Hematopoietic multipotent progenitor cell treated with erythropoietin and hydrocortisone succinate and interleukin-3 and kit ligand, for 6 days (in vitro differentiated cells): ENCODE results near the gene ABHD14A.

Experiments
- DNase-seq: peaks from one replicate; pipeline ENCODE4 v3.0.0-alpha.2; 2015

Gene ABHD14A

GRCh38 chr3:51941463-51941797 lies 33.4 kb upstream of the ABHD14A start:
- DNase-seq = no peak

- DNase-seq = peak; percentile 100
Observed at GRCh38 chr3:51941798-51942602, 32.9 kb upstream of the ABHD14A start, which contains the start of the genes PARP3 and RRP9. PARP3 (plus strand) TSS chr3:51942363; CDS start chr3:51943356, 993 bp downstream. RRP9 (minus strand) TSS chr3:51941904; CDS start chr3:51941867, 37 bp downstream.

- DNase-seq = peak; percentile 75
Observed at GRCh38 chr3:51942603-51943450, 32.0 kb upstream of the ABHD14A start.

- no peak for DNase-seq
Observed at GRCh38 chr3:51943451-51944391, 31.1 kb upstream of the ABHD14A start.

- DNase-seq = no peak
Observed at GRCh38 chr3:51944451-51945021, 30.3 kb upstream of the ABHD14A start.

GRCh38 chr3:51945031-51945840 lies 29.6 kb upstream of the ABHD14A start:
- DNase-seq = no peak

- no peak for DNase-seq
Observed at GRCh38 chr3:51945926-51946705, 28.7 kb upstream of the ABHD14A start.

GRCh38 chr3:51946796-51947195 lies 28.1 kb upstream of the ABHD14A start:
- DNase-seq = no peak

- no peak for DNase-seq
Observed at GRCh38 chr3:51947215-51947900, 27.5 kb upstream of the ABHD14A start.

- DNase-seq = no peak
Observed at GRCh38 chr3:51948016-51948580, 26.8 kb upstream of the ABHD14A start.

- no peak for DNase-seq
Observed at GRCh38 chr3:51949121-51949520, 25.7 kb upstream of the ABHD14A start.

GRCh38 chr3:51950899-51951298 lies 24.0 kb upstream of the ABHD14A start:
- no peak for DNase-seq

GRCh38 chr3:51953445-51953844 lies 21.4 kb upstream of the ABHD14A start:
- DNase-seq = no peak

- no peak for DNase-seq
Observed at GRCh38 chr3:51954105-51954504, 20.8 kb upstream of the ABHD14A start.

GRCh38 chr3:51954713-51955112 lies 20.2 kb upstream of the ABHD14A start:
- no peak for DNase-seq

- no peak for DNase-seq
Observed at GRCh38 chr3:51955175-51955892, 19.5 kb upstream of the ABHD14A start, which contains the start of gene GPR62. GPR62 (plus strand) TSS chr3:51955381; CDS start chr3:51955653, 272 bp downstream.

- DNase-seq = peak; percentile 63
Observed at GRCh38 chr3:51955893-51956770, 18.7 kb upstream of the ABHD14A start.
